AG09319 (cell line): ENCODE data around the gene FZR1.

ENCODE experiments used
- DNase-seq: peaks from one replicate; pipeline ENCODE4 v3.0.0-alpha.2; 2010; ENCODE audit warnings: low read depth; ENCODE audit errors: extremely low read depth
- CTCF ChIP-seq: IDR thresholded peaks from 2 replicates; pipeline ENCODE4 v1.5.1; 2011; ENCODE audit warnings: low read depth, mild to moderate bottlenecking, inconsistent platforms, low read length, moderate library complexity

FZR1 gene

GRCh38 chr19:3585301-3586126 lies 79.4 kb downstream of the FZR1 start, which contains the start of gene GIPC3:
TSS of gene GIPC3 (plus strand) at chr19:3585478. CDS start at chr19:3585598, 120 bp downstream.
- DNase-seq, result no peak

GRCh38 chr19:3586127-3586626 lies 80.1 kb downstream of the FZR1 start:
- no peak for DNase-seq
- TF ChIP-seq CTCF, result peak; percentile 42

More at GRCh38 chr19:3585301-3586126, 79.4 kb downstream of the FZR1 start, which contains the start of gene GIPC3:
- no peak for TF ChIP-seq CTCF

GRCh38 chr19:3586707-3587346 lies 80.7 kb downstream of the FZR1 start:
- TF ChIP-seq CTCF, result no peak
- DNase-seq, result no peak
